CD8-positive, alpha-beta memory T cell (primary cell): ENCODE measurements around the gene MN1. TPM values are rescaled to one million over a fixed set of nuclear protein-coding genes. Genes with fewer than 3 reads are reported as not detected.

ENCODE experiments used
- CTCF ChIA-PET: fragments of 350-600 bp; sonication (Branson Sonifier 250); formaldehyde crosslinking; loops from one replicate; lab custom pipeline; 2021; ENCODE audit warnings: antibody characterized with exemption; lab: Charles Lee
- POLR2A ChIA-PET: fragments of 350-600 bp; sonication (Branson Sonifier 250); formaldehyde crosslinking; loops from one replicate; lab custom pipeline; 2021; ENCODE audit warnings: antibody characterized with exemption; lab: Charles Lee
- DNase-seq, 5 donors: peaks; one replicate each; pipeline versions ENCODE4 v3.0.0 to v3.0.0-alpha.2; 2020 to 2022; ENCODE audit warnings: mixed read lengths in 1 of 5
- H3K27ac ChIP-seq: one replicate; pipeline ENCODE4 v1.7.0; 2013; ENCODE audit warnings: low read depth, mild to moderate bottlenecking, low read length, moderate library complexity
- H3K27me3 ChIP-seq: 2 replicates; pipeline ENCODE4 v1.7.0; 2013; ENCODE audit warnings: low read length, mild to moderate bottlenecking; ENCODE audit not compliant: insufficient read depth, poor library complexity, severe bottlenecking
- H3K36me3 ChIP-seq: 2 replicates; pipeline ENCODE4 v1.7.0; 2013; ENCODE audit warnings: mild to moderate bottlenecking, low read length, moderate library complexity; ENCODE audit not compliant: insufficient read depth
- H3K4me1 ChIP-seq: 2 replicates; pipeline ENCODE4 v1.7.0; 2013; ENCODE audit warnings: mild to moderate bottlenecking, low read length, moderate library complexity; ENCODE audit not compliant: insufficient read depth
- H3K4me3 ChIP-seq: 2 replicates; pipeline ENCODE4 v1.7.0; 2013; ENCODE audit warnings: mild to moderate bottlenecking, low read length
- H3K9me3 ChIP-seq: 2 replicates; pipeline ENCODE4 v1.7.0; 2013; ENCODE audit warnings: mild to moderate bottlenecking, low read length
- H3K27ac Mint-ChIP-seq, 8 donors: one replicate each; pipeline ENCODE4 v1.8.0; 2020 to 2021; ENCODE audit warnings: mixed read lengths in 8 of 8, mild to moderate bottlenecking in 6 of 8, inconsistent platforms in 3 of 8, moderate library complexity in 3 of 8
- H3K27me3 Mint-ChIP-seq, 2 donors: one replicate each; pipeline ENCODE4 v1.8.0; 2020 to 2021; ENCODE audit warnings: mixed read lengths in 2 of 2, mild to moderate bottlenecking in 1 of 2, moderate library complexity in 1 of 2
- H3K36me3 Mint-ChIP-seq, 3 donors: one replicate each; pipeline ENCODE4 v1.8.0; 2020 to 2021; ENCODE audit warnings: mixed read lengths in 3 of 3, inconsistent platforms in 1 of 3, mild to moderate bottlenecking in 1 of 3
- H3K4me1 Mint-ChIP-seq, 3 donors: one replicate each; pipeline ENCODE4 v1.8.0; 2020 to 2021; ENCODE audit warnings: mixed read lengths in 3 of 3, inconsistent platforms in 1 of 3, mild to moderate bottlenecking in 1 of 3
- H3K4me3 Mint-ChIP-seq, 7 donors: one replicate each; pipeline ENCODE4 v1.8.0; 2020 to 2021; ENCODE audit warnings: mixed read lengths in 7 of 7, mild to moderate bottlenecking in 6 of 7, moderate library complexity in 4 of 7, inconsistent platforms in 2 of 7
- H3K9me3 Mint-ChIP-seq, 5 donors: one replicate each; pipeline ENCODE4 v1.8.0; 2020 to 2022; ENCODE audit warnings: mixed read lengths in 5 of 5, mild to moderate bottlenecking in 3 of 5, moderate library complexity in 2 of 5, inconsistent platforms in 1 of 5
- polyA plus RNA-seq: library from polyadenylated mRNA; unstranded; fragments of 300-500 nt; fragmentation: Illumina TruSeq; gene quantifications from one replicate; pipeline ENCODE4 v1.2.3, GENCODE V29; 2021
- total RNA-seq, 2 experiments: library from RNA; stranded (reverse); gene quantifications; one replicate each; pipeline ENCODE4 v1.2.3, GENCODE V29; 2021

Gene MN1
- total and polyA plus RNA-seq, 3 experiments from 2014 or later, result 0.04 to 0.13 TPM; not detected in 1

- Histone ChIP-seq H3K9me3 (no peaks in the 10 kb centered on the region), H3K27me3 (peaks cover 19% of the 10 kb centered on the region), H3K36me3 (no peaks in the 10 kb centered on the region), H3K27ac (no peak overlapping the region), H3K4me3 (no peak overlapping the region), H3K4me1 (peaks cover 9% of the 10 kb centered on the region)
- Mint-ChIP-seq H3K9me3 (peaks cover 0 to 3% (median 0%) of the 10 kb centered on the region in 5 donors), H3K4me1 (peaks cover 16 to 23% (median 21%) of the 10 kb centered on the region in 3 donors), H3K36me3 (no peaks in the 10 kb centered on the region), H3K4me3 (peak overlapping the region; percentile 42 to 88 (median 87)), H3K27ac (no peak overlapping the region), H3K27me3 (peaks cover 8 to 12% of the 10 kb centered on the region in 2 donors)
- DNase-seq, result no peak
- ChIA-PET CTCF (no interaction called here), POLR2A (no interaction called here)
These were observed 1.0 kb downstream of the MN1 start for GRCh38 chr22:27800250-27801201.

- peaks cover 9% of the 10 kb centered on the region for H3K4me1 ChIP-seq
- peaks cover 0 to 3% (median 0%) of the 10 kb centered on the region in 5 donors for H3K9me3 Mint-ChIP-seq
- H3K9me3 ChIP-seq, result no peaks in the 10 kb centered on the region
- no peaks in the 10 kb centered on the region for H3K36me3 Mint-ChIP-seq
- H3K27ac Mint-ChIP-seq, result no peak overlapping the region
- ChIA-PET CTCF (no interaction called here), POLR2A (no interaction called here)
- H3K4me3 Mint-ChIP-seq, result peak overlapping the region in 2 of 7 donors; percentile 50 to 88
- H3K4me1 Mint-ChIP-seq, result peaks cover 13 to 21% (median 19%) of the 10 kb centered on the region in 3 donors
- no peak overlapping the region for H3K4me3 ChIP-seq
- H3K27ac ChIP-seq, result no peak overlapping the region
- no peaks in the 10 kb centered on the region for H3K36me3 ChIP-seq
- H3K27me3 Mint-ChIP-seq, result peaks cover 3 to 5% of the 10 kb centered on the region in 2 donors
- no peak for DNase-seq
- peaks cover 14% of the 10 kb centered on the region for H3K27me3 ChIP-seq
These were observed 1.7 kb downstream of the MN1 start for GRCh38 chr22:27799827-27800249.

GRCh38 chr22:27799015-27799826 is 2.3 kb downstream of the MN1 start:
- Histone ChIP-seq H3K4me3 (no peak overlapping the region), H3K4me1 (peaks cover 5% of the 10 kb centered on the region), H3K27me3 (peaks cover 9% of the 10 kb centered on the region), H3K27ac (no peak overlapping the region), H3K36me3 (no peaks in the 10 kb centered on the region), H3K9me3 (no peaks in the 10 kb centered on the region)
- DNase-seq, result no peak
- Mint-ChIP-seq H3K9me3 (peaks cover 0 to 3% (median 0%) of the 10 kb centered on the region in 5 donors), H3K27me3 (peaks cover 3 to 4% of the 10 kb centered on the region in 2 donors), H3K4me3 (peak overlapping the region in 3 of 7 donors; percentile 39 to 55 (median 49)), H3K27ac (no peak overlapping the region), H3K4me1 (peaks cover 11 to 17% (median 15%) of the 10 kb centered on the region in 3 donors), H3K36me3 (no peaks in the 10 kb centered on the region)
- POLR2A ChIA-PET, result no interaction called here
- CTCF ChIA-PET, result no interaction called here

- no peak for DNase-seq
- Mint-ChIP-seq H3K27ac (no peak overlapping the region), H3K4me1 (peaks cover 11 to 15% (median 15%) of the 10 kb centered on the region in 3 donors), H3K27me3 (peaks cover 1 to 4% of the 10 kb centered on the region in 2 donors), H3K4me3 (peak overlapping the region in 3 of 7 donors; percentile 39 to 55 (median 49)), H3K9me3 (peaks cover 0 to 3% (median 0%) of the 10 kb centered on the region in 5 donors), H3K36me3 (no peaks in the 10 kb centered on the region)
- H3K27ac ChIP-seq, result no peak overlapping the region
- H3K9me3 ChIP-seq, result no peaks in the 10 kb centered on the region
- H3K27me3 ChIP-seq, result peaks cover 5% of the 10 kb centered on the region
- CTCF ChIA-PET, result no interaction called here
- POLR2A ChIA-PET, result no interaction called here
- H3K4me3 ChIP-seq, result no peak overlapping the region
- H3K4me1 ChIP-seq, result peaks cover 4% of the 10 kb centered on the region
- H3K36me3 ChIP-seq, result no peaks in the 10 kb centered on the region
These were observed 3.0 kb downstream of the MN1 start for GRCh38 chr22:27798511-27799014.

- H3K4me1 ChIP-seq, result peaks cover 4% of the 10 kb centered on the region
- H3K27ac ChIP-seq, result no peak overlapping the region
- H3K27me3 ChIP-seq, result peaks cover 5% of the 10 kb centered on the region
- no peak for DNase-seq
- no peak overlapping the region for H3K4me3 Mint-ChIP-seq
- H3K27ac Mint-ChIP-seq, result no peak overlapping the region
- no peaks in the 10 kb centered on the region for H3K9me3 ChIP-seq
- ChIA-PET CTCF (no interaction called here), POLR2A (no interaction called here)
- no peaks in the 10 kb centered on the region for H3K36me3 ChIP-seq
- peaks cover 7 to 11% (median 7%) of the 10 kb centered on the region in 3 donors for H3K4me1 Mint-ChIP-seq
- no peak overlapping the region for H3K4me3 ChIP-seq
- no peaks in the 10 kb centered on the region for H3K36me3 Mint-ChIP-seq
- H3K27me3 Mint-ChIP-seq, result peaks cover 1 to 4% of the 10 kb centered on the region in 2 donors
- H3K9me3 Mint-ChIP-seq, result peaks cover 0 to 2% (median 0%) of the 10 kb centered on the region in 5 donors
These were observed 3.8 kb downstream of the MN1 start for GRCh38 chr22:27797520-27798391.

GRCh38 chr22:27796829-27797519 is 4.6 kb downstream of the MN1 start:
- Mint-ChIP-seq H3K27me3 (peaks cover 1 to 4% of the 10 kb centered on the region in 2 donors), H3K9me3 (no peaks in the 10 kb centered on the region), H3K4me1 (peaks cover 0 to 4% (median 0%) of the 10 kb centered on the region in 3 donors), H3K36me3 (no peaks in the 10 kb centered on the region), H3K27ac (no peak overlapping the region), H3K4me3 (no peak overlapping the region)
- Histone ChIP-seq H3K9me3 (no peaks in the 10 kb centered on the region), H3K4me3 (no peak overlapping the region), H3K4me1 (no peaks in the 10 kb centered on the region), H3K27me3 (peaks cover 5% of the 10 kb centered on the region), H3K36me3 (no peaks in the 10 kb centered on the region), H3K27ac (no peak overlapping the region)
- POLR2A ChIA-PET, result no interaction called here
- DNase-seq, result no peak
- CTCF ChIA-PET, result no interaction called here
